Right renal pelvis (tissue), 4 donors: Measurements from ENCODE around the gene MT1F. TPM values are rescaled to one million over a fixed set of nuclear protein-coding genes. Genes with fewer than 3 reads are reported as not detected.

ENCODE experiments used
- DNase-seq, 4 donors: peaks; one replicate each; pipeline ENCODE4 v3.0.0-alpha.2; 2013; ENCODE audit warnings: low read depth in 4 of 4, low spot score in 3 of 4, missing footprints in 1 of 4
- polyA plus RNA-seq, 4 donors: library from polyadenylated mRNA; unstranded; fragments of 120-200 nt; gene quantifications; one replicate each; pipeline ENCODE4 v1.2.1, GENCODE V29; 2013; ENCODE audit not compliant: insufficient read length in 4 of 4

MT1F gene
- polyA plus RNA-seq, 4 donors: 40.3 to 98.2 (median 60.7) TPM

DNA sequence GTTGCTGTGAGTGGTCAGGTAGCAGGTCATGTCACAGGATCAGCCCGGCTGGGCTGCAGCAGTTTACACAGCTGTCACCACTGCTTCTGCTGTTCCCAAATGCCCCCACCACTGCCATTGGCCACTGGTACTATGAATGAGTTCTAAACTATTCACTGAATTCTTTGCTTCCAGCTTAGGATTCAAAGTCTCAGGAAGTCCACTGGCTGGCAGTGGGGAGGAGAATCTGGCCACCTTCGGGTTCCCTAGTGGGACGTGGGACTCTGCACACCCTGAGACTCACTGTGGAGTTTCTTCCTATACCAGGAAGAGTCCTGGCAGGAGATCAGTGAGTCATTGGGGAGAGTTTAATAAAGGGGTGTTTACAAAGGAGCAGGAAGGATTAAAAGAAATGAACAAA, 31.4 kb downstream of the MT1F start:
- no peak for DNase-seq

DNA sequence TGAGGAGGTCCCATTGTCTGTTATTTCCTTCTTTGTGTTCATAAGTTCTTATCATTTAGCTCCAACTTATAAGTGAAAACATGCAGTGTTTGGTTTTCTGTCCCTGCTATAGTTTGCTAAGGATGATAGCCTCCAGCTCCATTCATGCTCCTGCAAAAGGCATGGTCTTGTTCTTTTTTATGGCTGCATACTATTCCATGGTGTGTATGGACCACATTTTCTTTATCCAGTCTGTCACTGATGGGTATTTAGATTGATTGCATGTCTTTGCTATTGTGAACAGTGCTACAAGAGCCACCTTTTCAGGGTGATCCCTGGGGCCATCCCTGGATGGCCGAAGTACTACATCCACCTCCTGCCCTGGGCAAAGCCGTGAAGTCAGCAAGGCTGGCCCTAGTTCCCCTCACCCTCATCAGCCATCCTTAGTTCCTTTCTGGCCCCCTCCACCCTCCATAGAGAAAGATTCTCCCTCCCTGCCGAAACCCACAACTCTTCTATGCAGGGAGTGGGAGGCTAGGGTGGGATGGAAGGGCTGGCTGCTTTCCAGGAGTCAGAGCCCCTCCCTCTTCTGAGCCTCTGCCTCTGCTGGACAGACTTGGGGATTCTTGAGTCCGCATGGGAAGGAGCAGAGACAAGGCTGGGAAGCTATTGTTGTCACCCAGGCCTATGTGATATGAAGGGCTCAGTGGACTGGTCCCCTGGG, 32.8 kb downstream of the MT1F start:
- DNase-seq: no peak

DNA sequence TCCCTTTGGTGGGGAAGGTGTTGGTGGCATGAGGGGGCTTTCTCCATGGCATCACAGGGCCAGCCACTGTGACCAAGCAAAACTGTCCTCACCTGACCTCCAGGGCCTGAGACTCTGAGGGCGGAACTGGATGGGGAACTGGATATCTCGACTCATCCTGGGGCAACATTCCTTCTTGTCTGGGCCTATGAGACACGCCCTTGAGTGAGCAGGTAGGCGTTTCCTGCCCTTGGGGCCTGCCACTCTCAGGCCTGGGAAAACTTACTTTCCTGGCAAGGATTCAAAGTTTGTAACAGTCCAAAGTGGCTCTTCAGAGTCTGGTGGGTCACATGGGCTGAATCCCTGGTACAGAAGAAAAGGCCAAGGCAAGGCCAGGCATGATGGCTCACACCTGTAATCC, 34.1 kb downstream of the MT1F start:
- peak in 1 of 4 donors; percentile 26 for DNase-seq

DNA sequence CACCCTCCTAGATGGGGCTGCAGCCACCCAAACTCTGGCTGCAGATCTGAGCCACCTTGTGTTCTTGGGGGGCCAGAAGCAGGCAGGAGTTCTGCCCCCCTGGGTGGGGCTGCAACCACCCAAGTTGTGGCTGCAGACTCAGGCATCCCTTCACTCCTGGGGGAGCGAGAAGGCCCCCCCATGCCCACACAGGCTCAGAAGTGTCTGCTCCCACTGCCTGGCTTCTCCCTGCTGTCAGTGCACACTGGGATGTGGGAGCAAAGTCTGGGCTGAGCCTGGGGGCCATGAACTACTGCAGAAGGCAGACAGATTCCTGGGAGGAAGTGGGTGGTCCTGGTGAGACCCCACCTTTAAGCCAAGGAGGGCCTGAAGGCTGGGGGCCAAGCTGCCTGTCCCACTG, 37.5 kb downstream of the MT1F start:
- no peak for DNase-seq

DNA sequence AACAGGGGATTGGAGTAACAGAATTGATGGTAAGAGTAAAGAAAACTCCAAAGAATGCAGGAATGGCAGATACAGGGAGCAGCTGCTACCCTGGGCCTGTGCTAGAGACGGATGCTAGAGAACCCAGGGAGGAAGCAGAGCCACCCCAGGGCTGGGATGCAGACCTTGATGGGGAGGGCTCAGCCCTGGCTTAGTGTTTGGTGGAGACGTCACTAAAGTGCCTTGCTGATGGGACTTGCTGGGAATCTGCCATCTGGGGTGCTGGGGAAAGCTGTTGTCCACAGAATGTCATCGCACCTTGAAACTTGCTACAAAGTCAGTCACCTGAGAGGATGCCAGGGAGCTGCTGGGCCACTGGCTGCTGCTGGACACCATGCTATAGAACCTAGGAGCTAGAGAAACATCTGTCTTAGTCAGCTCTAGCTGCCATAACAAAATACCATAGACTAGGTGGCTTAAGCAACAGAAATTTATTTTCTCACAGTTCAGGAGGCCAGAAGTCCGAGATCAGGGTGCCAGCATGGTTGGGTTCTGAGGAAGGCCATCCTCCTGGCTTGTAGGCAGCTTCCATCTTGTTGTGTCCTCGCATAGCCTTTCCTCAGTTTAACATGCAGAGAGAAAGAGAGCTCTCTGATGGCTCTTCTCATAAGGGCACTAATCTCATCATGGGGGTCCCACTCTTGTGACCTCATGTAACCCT, 39.8 kb downstream of the MT1F start:
- DNase-seq: no peak

DNA sequence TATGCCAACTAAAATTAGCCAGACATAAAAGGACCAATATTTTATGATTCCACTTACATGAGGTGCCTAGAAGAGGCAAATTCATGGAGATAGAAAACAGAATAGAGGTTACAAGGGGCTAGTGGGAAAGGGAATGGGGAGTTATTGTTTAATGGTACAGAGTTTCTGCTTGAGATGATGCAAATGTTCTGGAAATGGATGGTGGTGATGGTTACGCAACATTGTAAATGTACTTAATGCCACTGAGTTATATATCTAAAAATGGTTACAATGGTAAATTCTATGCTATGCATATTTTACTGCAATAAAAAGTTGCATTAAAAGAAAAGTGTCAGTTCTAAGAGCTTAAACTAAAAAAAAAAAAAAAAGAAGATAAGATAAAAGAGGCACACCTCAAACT, 42.4 kb downstream of the MT1F start:
- DNase-seq: no peak

DNA sequence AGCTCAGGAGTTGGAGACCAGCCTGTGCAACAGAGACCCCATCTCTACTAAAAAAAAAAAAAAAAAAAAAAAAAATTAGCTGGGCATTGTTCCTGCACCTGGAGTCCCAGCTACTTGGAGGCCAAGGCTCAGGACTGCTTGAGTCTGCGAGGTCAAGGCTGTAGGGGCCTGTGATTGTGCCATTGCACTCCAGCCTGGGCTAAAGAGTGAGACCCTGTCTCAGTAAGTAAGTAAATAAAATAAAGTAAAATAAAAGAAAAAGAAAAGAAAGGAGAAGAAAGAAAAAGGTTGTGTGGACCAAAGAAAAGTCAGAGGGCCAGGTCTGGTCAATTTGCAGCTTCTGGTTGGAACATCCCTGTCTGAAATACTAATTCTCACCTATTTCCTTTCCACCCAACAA, 42.9 kb downstream of the MT1F start:
- DNase-seq: no peak

DNA sequence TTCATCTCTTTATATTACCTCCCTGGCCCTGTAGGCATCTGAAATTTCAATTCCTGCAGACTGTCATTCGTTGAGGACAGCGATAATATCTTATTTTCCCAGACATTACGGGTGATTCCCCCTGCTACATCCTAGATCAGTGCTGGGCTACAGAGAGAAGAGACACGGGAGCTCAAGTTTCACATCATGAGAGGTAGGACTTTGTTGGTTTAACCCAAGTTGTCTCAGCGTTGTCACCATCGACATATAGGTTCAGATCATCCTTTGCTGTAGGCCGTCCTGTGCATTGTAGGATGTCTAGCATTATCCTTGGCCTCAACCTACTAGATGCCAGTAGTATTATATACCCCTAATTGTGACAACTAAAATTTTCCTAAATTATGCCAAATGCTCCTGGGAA, 43.8 kb downstream of the MT1F start:
- DNase-seq: no peak

DNA sequence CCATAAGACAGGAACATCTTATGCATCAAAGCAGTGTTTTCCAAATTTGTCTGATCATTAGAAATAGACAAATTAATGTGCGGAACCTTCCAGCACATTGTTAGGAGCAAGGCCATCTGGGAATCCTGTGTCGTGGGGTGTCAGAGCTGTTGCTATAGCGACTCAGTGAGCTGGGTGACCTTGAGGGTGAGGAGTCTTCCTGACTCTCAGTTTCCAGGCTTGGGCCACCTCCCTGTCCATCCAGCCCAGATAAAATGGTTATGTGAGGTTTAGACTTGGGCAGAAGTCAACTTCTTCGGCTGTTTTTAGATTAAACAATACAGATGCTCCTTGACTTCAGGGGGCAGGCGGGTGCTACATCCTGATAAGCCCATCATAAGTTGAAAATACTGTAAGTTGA, 45.1 kb downstream of the MT1F start:
- no peak for DNase-seq

Other genes with a start within 250 kb of the MT1F start
- 100 to 1,000 TPM; 118 to 141 (median 128) TPM for gene AMFR, start 232.4 kb upstream of the MT1F start, polyA plus RNA-seq
- 100 to 1,000 TPM; 116 to 146 (median 143) TPM for gene NUDT21, start 206.6 kb upstream of the MT1F start, polyA plus RNA-seq
- 10 to 100 TPM; 36.8 to 42.5 (median 37.7) TPM for gene OGFOD1, start 206.4 kb upstream of the MT1F start, polyA plus RNA-seq
- gene BBS2, start 137.9 kb upstream of the MT1F start, polyA plus RNA-seq: 100 to 1,000 TPM in 2 of 4 donors, 10 to 100 TPM in 2; 82.2 to 115 (median 104) TPM
- not detected for gene MT4, start 92.9 kb upstream of the MT1F start, polyA plus RNA-seq
- gene MT3, start 68.4 kb upstream of the MT1F start, polyA plus RNA-seq: 1 to 10 TPM in 1 of 4 donors, under 1 TPM in 3; 0.43 to 1.3 (median 0.89) TPM
- 10 to 100 TPM; 22.4 to 38.0 (median 22.8) TPM for gene MT2A, start 49.4 kb upstream of the MT1F start, polyA plus RNA-seq
- 10 to 100 TPM; 21.8 to 53.3 (median 30.6) TPM for gene MT1E, start 32.2 kb upstream of the MT1F start, polyA plus RNA-seq
- under 1 TPM in 2 of 4 donors, not detected in 2; 0.17 to 0.25 TPM for gene MT1M, start 25.3 kb upstream of the MT1F start, polyA plus RNA-seq
- gene MT1A, start 19.3 kb upstream of the MT1F start, polyA plus RNA-seq: under 1 TPM in 1 of 4 donors, not detected in 3; 0.38 TPM
- gene MT1B, start 6.1 kb upstream of the MT1F start, polyA plus RNA-seq: 1 to 10 TPM in 1 of 4 donors, not detected in 3; 2.0 TPM
- 100 to 1,000 TPM in 1 of 4 donors, 10 to 100 TPM in 3; 16.8 to 231 (median 62.7) TPM for gene MT1G, start 10.1 kb downstream of the MT1F start, polyA plus RNA-seq
- gene MT1H, start 11.9 kb downstream of the MT1F start, polyA plus RNA-seq: 10 to 100 TPM in 3 of 4 donors, 1 to 10 TPM in 1; 2.5 to 76.0 (median 16.9) TPM
- gene MT1X, start 24.5 kb downstream of the MT1F start, polyA plus RNA-seq: 10 to 100 TPM; 19.0 to 59.2 (median 30.2) TPM
- gene NUP93, start 72.2 kb downstream of the MT1F start, polyA plus RNA-seq: 10 to 100 TPM; 71.2 to 81.7 (median 72.5) TPM
- gene SLC12A3, start 207.2 kb downstream of the MT1F start, polyA plus RNA-seq: 10 to 100 TPM; 36.4 to 58.0 (median 44.9) TPM